CD4-positive, CD25-positive, alpha-beta regulatory T cell (primary cell): ENCODE data around the gene MMS19. TPM values are rescaled to one million over a fixed set of nuclear protein-coding genes. Genes with fewer than 3 reads are reported as not detected.

Experiments used
- ATAC-seq, 2 donors: fragments of 150-1000 bp; cut with Tn5 transposase; one replicate each; pipeline ENCODE4 v1.10.0; 2021; ENCODE audit warnings: low read depth in 2 of 2, moderate number of reproducible peaks in 2 of 2, moderate library complexity in 1 of 2
- DNase-seq, 3 donors: peaks; one replicate each; pipeline versions ENCODE4 v3.0.0 to v3.0.0-alpha.2; 2012 to 2022; ENCODE audit warnings: mixed read lengths in 1 of 3
- H3K27ac ChIP-seq: one replicate; pipeline ENCODE4 v1.7.0; 2013; ENCODE audit warnings: mild to moderate bottlenecking, low read length; ENCODE audit not compliant: insufficient read depth, poor library complexity, severe bottlenecking
- H3K27me3 ChIP-seq: one replicate; pipeline ENCODE4 v1.7.0; 2013; ENCODE audit warnings: low read length; ENCODE audit not compliant: control insufficient read depth, insufficient read depth
- H3K36me3 ChIP-seq: one replicate; pipeline ENCODE4 v1.7.0; 2013; ENCODE audit warnings: mild to moderate bottlenecking, low read length, moderate library complexity; ENCODE audit not compliant: control insufficient read depth, insufficient read depth
- H3K4me1 ChIP-seq: 2 replicates; pipeline ENCODE4 v1.7.0; 2013; ENCODE audit warnings: mild to moderate bottlenecking, low read length; ENCODE audit not compliant: insufficient read depth, control insufficient read depth, poor library complexity, severe bottlenecking
- H3K4me3 ChIP-seq: one replicate; pipeline ENCODE4 v1.7.0; 2013; ENCODE audit warnings: low read depth, mild to moderate bottlenecking, low read length, moderate library complexity
- H3K9me3 ChIP-seq, 2 experiments: 1 replicate in 1 of 2; 2 replicates in 1 of 2; pipeline ENCODE4 v1.7.0; 2013; ENCODE audit warnings: low read length in 2 of 2, mild to moderate bottlenecking in 1 of 2, moderate library complexity in 1 of 2; ENCODE audit not compliant: control insufficient read depth in 2 of 2
- H3K27ac Mint-ChIP-seq, 3 donors: one replicate each; pipeline ENCODE4 v1.8.0; 2020 to 2022; ENCODE audit warnings: mild to moderate bottlenecking in 3 of 3, mixed read lengths in 3 of 3, moderate library complexity in 2 of 3
- H3K27me3 Mint-ChIP-seq: one replicate; pipeline ENCODE4 v1.8.0; 2022; ENCODE audit warnings: mild to moderate bottlenecking, mixed read lengths
- H3K36me3 Mint-ChIP-seq: one replicate; pipeline ENCODE4 v1.8.0; 2020; ENCODE audit warnings: mixed read lengths
- H3K4me1 Mint-ChIP-seq, 4 donors: one replicate each; pipeline ENCODE4 v1.8.0; 2020 to 2022; ENCODE audit warnings: mixed read lengths in 4 of 4, mild to moderate bottlenecking in 1 of 4
- H3K4me3 Mint-ChIP-seq, 4 donors: one replicate each; pipeline ENCODE4 v1.8.0; 2020 to 2022; ENCODE audit warnings: mild to moderate bottlenecking in 4 of 4, mixed read lengths in 4 of 4, moderate library complexity in 3 of 4
- H3K9me3 Mint-ChIP-seq, 7 donors: one replicate each; pipeline ENCODE4 v1.8.0; 2020 to 2022; ENCODE audit warnings: mixed read lengths in 7 of 7, mild to moderate bottlenecking in 3 of 7, moderate library complexity in 2 of 7
- polyA plus RNA-seq, 4 donors: library from polyadenylated mRNA; unstranded; fragments of 300-500 nt; fragmentation: Illumina TruSeq; gene quantifications; one replicate each; pipeline ENCODE4 v1.2.3, GENCODE V29; 2021
- total RNA-seq: library from RNA; stranded (reverse); gene quantifications from one replicate; pipeline ENCODE4 v1.2.3, GENCODE V29; 2022

MMS19 gene
- total and polyA plus RNA-seq, 5 donors from 2014 or later: 26.7 to 59.6 (median 36.2) TPM

GRCh38 chr10:97497572-97498075, 598 bp downstream of the MMS19 start:
- Histone ChIP-seq H3K9me3 (no peaks in the 10 kb centered on the region), H3K27me3 (peaks cover 15% of the 10 kb centered on the region), H3K27ac (peak overlapping the region; percentile 87), H3K4me1 (peaks cover 36% of the 10 kb centered on the region), H3K36me3 (peaks cover 3% of the 10 kb centered on the region), H3K4me3 (peak overlapping the region; percentile 96)
- Mint-ChIP-seq H3K27me3 (peaks cover 33% of the 10 kb centered on the region), H3K4me1 (peaks cover 11 to 66% (median 45%) of the 10 kb centered on the region in 4 donors), H3K4me3 (peak overlapping the region; percentile 95 to 99 (median 98)), H3K9me3 (no peaks in the 10 kb centered on the region), H3K36me3 (no peaks in the 10 kb centered on the region), H3K27ac (peak overlapping the region; percentile 96 to 98 (median 98))
- DNase-seq: peak; percentile 46 to 83 (median 63)
- no peak for ATAC-seq

- H3K9me3 Mint-ChIP-seq: no peaks in the 10 kb centered on the region
Measured at GRCh38 chr10:97494863-97495506, 3.2 kb downstream of the MMS19 start.

GRCh38 chr10:97494151-97494550, 4.1 kb downstream of the MMS19 start:
- peaks cover 39% of the 10 kb centered on the region for H3K4me1 ChIP-seq
- H3K4me3 Mint-ChIP-seq: peak overlapping the region in 1 of 4 donors; percentile 21
- peaks cover 7 to 74% (median 50%) of the 10 kb centered on the region in 4 donors for H3K4me1 Mint-ChIP-seq
- ATAC-seq: no peak
- H3K27ac Mint-ChIP-seq: peak overlapping the region in 2 of 3 donors; percentile 55 to 68
- peaks cover 3% of the 10 kb centered on the region for H3K36me3 ChIP-seq
- H3K27ac ChIP-seq: no peak overlapping the region
- H3K4me3 ChIP-seq: no peak overlapping the region
- no peak for DNase-seq
- H3K27me3 ChIP-seq: no peaks in the 10 kb centered on the region
- no peaks in the 10 kb centered on the region for H3K36me3 Mint-ChIP-seq
- H3K9me3 ChIP-seq: no peaks in the 10 kb centered on the region
- peaks cover 6% of the 10 kb centered on the region for H3K27me3 Mint-ChIP-seq
- no peaks in the 10 kb centered on the region for H3K9me3 Mint-ChIP-seq

More at GRCh38 chr10:97494863-97495506, 3.2 kb downstream of the MMS19 start:
- H3K27ac Mint-ChIP-seq: peak overlapping the region; percentile 68 to 91 (median 91)
- Histone ChIP-seq H3K4me3 (no peak overlapping the region), H3K36me3 (peaks cover 3% of the 10 kb centered on the region), H3K4me1 (peaks cover 47% of the 10 kb centered on the region), H3K27ac (peak overlapping the region; percentile 39), H3K27me3 (no peaks in the 10 kb centered on the region), H3K9me3 (no peaks in the 10 kb centered on the region)
- no peak for ATAC-seq
- peaks cover 9 to 72% (median 47%) of the 10 kb centered on the region in 4 donors for H3K4me1 Mint-ChIP-seq
- peak in 2 of 3 donors; percentile 28 to 58 for DNase-seq
- H3K27me3 Mint-ChIP-seq: peaks cover 10% of the 10 kb centered on the region
- H3K4me3 Mint-ChIP-seq: peak overlapping the region; percentile 56 to 95 (median 73)
- no peaks in the 10 kb centered on the region for H3K36me3 Mint-ChIP-seq

- Histone ChIP-seq H3K36me3 (peaks cover 3% of the 10 kb centered on the region), H3K9me3 (no peaks in the 10 kb centered on the region), H3K4me1 (peaks cover 26% of the 10 kb centered on the region), H3K27me3 (no peaks in the 10 kb centered on the region), H3K4me3 (no peak overlapping the region), H3K27ac (no peak overlapping the region)
- no peaks in the 10 kb centered on the region for H3K9me3 Mint-ChIP-seq
- peak overlapping the region in 1 of 4 donors; percentile 44 for H3K4me3 Mint-ChIP-seq
- H3K27me3 Mint-ChIP-seq: no peaks in the 10 kb centered on the region
- peaks cover 4% of the 10 kb centered on the region for H3K36me3 Mint-ChIP-seq
- DNase-seq: no peak
- no peak overlapping the region for H3K27ac Mint-ChIP-seq
- H3K4me1 Mint-ChIP-seq: peaks cover 8 to 67% (median 43%) of the 10 kb centered on the region in 4 donors
- no peak for ATAC-seq
Measured at GRCh38 chr10:97490592-97490991, 7.6 kb downstream of the MMS19 start.

DNA sequence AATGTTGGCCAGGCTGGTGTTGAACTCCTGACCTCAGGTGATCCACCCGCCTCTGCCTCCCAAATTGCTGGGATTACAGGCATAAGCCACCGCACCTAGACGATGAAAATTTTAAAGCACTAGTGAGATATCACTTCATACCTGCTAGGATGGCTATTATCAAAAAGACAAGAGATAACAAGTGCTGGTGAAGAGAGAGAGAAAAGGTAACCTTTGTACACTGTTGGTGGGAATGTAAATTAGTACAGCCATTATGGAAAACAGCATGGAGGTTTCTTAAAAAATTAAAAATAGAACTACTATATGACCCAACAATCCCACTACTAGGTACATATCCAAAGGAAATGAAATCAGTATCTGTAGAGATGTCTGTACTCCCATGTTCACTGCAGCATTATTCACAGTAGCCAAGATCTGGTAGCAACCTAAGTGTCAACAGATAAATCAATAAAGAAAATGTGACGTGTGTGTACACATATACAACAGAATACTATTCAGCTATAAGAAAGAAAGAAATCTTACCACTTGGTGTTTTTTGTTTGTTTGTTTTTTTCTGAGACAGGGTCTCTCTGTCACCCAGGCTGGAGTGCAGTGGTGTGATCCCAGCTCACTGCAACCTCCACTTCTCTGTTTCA, 12.5 kb downstream of the MMS19 start:
- Mint-ChIP-seq H3K9me3 (no peaks in the 10 kb centered on the region), H3K36me3 (peaks cover 10% of the 10 kb centered on the region), H3K27ac (peak overlapping the region in 1 of 3 donors; percentile 33), H3K27me3 (no peaks in the 10 kb centered on the region), H3K4me3 (no peak overlapping the region), H3K4me1 (peaks cover 10 to 31% (median 23%) of the 10 kb centered on the region in 4 donors)
- DNase-seq (no peak), ATAC-seq (no peak)
- Histone ChIP-seq H3K27me3 (no peaks in the 10 kb centered on the region), H3K36me3 (peaks cover 27% of the 10 kb centered on the region), H3K4me1 (peaks cover 11% of the 10 kb centered on the region), H3K9me3 (no peaks in the 10 kb centered on the region), H3K4me3 (no peak overlapping the region), H3K27ac (no peak overlapping the region)

DNA sequence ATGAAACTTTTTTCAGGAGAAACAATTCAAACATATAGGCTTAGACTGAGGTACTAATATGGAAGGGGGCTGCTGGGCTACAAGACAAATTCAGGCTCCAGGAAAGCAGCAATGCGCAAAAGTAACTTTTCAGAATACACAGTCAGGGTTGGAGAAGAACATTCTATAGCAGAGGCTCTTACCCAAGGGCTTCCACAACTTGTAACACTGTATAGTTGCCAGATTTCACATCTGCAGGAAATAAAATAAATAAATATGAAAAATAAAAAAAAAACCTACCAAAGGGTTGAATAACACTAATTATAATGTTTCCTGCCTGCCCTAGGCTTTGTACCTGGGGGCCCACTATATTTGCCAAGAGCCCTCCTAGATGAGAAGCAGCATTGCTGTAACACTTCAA, 14.3 kb downstream of the MMS19 start:
- Mint-ChIP-seq H3K36me3 (peaks cover 23% of the 10 kb centered on the region), H3K9me3 (no peaks in the 10 kb centered on the region), H3K27me3 (no peaks in the 10 kb centered on the region), H3K4me3 (no peak overlapping the region), H3K4me1 (peaks cover 8 to 17% (median 12%) of the 10 kb centered on the region in 4 donors), H3K27ac (no peak overlapping the region)
- Histone ChIP-seq H3K9me3 (no peaks in the 10 kb centered on the region), H3K36me3 (peaks cover 45% of the 10 kb centered on the region), H3K4me3 (no peak overlapping the region), H3K4me1 (peaks cover 4% of the 10 kb centered on the region), H3K27ac (no peak overlapping the region), H3K27me3 (no peaks in the 10 kb centered on the region)
- no peak for DNase-seq
- ATAC-seq: no peak

GRCh38 chr10:97483506-97483905, 14.7 kb downstream of the MMS19 start:
- H3K4me3 ChIP-seq: no peak overlapping the region
- ATAC-seq (no peak), DNase-seq (no peak)
- peaks cover 7 to 17% (median 11%) of the 10 kb centered on the region in 4 donors for H3K4me1 Mint-ChIP-seq
- no peaks in the 10 kb centered on the region for H3K9me3 ChIP-seq
- no peaks in the 10 kb centered on the region for H3K9me3 Mint-ChIP-seq
- no peaks in the 10 kb centered on the region for H3K27me3 ChIP-seq
- H3K27ac ChIP-seq: no peak overlapping the region
- no peak overlapping the region for H3K27ac Mint-ChIP-seq
- peaks cover 23% of the 10 kb centered on the region for H3K36me3 Mint-ChIP-seq
- peaks cover under 1% of the 10 kb centered on the region for H3K4me1 ChIP-seq
- no peaks in the 10 kb centered on the region for H3K27me3 Mint-ChIP-seq
- peaks cover 49% of the 10 kb centered on the region for H3K36me3 ChIP-seq
- no peak overlapping the region for H3K4me3 Mint-ChIP-seq
